CD4-positive, alpha-beta T cell treated with Interleukin-17A for 4 hours (primary cell): Measurements from ENCODE around the gene TMEM225B.
"Not testable (repeated sequence)": the region's sequence is repeated elsewhere in the genome, so short reads cannot be mapped to it uniquely, and the experiment has no call there.

Experiments
- DNase-seq: peaks from one replicate; pipeline ENCODE4 v3.0.0-alpha.2; 2020; ENCODE audit warnings: mixed read lengths

The TMEM225B gene

DNA sequence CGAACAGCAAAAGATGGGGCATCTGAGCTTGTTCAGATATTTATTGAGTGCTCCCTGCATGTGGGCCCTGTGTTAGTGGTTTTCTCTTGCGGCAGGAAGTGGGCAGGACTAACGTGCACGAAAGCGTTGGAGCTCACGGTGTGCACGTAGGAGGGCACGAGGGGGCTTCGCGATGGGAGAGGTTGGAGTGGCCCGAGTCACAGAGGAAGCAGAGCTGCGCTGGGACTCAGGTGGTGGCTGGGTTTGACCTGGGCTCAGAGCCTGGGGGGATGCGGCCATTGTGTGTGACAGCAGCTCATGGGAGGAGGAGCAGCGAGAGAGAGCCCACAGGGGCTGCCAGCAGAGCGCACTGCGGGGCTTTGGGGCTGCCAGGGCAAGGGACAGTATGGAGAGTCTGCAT is 26.4 kb downstream of the TMEM225B start:
- peak; percentile 74 for DNase-seq

DNA sequence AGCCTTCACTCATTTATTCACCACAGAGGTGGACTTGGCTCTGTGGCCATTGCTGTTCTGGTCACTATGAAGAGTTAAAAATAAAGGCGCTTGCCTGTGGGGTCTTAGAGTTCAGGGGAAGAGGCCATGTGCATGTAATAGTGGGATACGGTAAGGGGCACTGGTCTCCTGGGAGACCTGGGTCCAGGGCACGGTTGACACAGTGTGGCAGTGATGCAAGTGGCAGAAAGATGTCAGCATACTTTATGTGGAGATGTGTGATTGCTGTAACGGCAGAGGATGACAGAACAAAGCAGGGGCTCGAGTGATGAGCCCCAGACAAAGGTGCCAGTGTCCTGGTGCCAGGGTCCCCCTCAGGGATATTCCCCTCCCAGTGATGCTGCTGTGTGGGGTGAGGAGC is 27.3 kb downstream of the TMEM225B start:
- DNase-seq = no peak

DNA sequence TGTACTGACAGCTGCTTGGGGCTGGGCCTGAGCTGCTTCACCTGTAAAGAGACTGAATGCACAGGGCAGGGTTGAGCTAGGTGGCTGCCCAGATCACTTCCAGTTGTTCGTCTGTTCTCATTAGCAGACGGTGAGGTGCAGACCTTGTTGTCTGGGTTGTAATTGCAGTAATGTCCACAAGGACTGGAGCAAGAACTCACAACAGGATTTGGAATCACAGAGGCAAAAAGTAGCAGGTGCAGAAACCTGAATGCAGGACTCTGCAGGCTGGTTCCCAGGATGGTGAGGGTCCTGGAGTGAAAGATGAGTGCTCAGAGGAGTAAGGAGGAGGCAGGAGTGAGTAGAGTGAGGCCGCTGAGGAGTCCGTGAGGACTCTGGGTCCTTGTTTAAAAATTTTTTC is 27.9 kb downstream of the TMEM225B start:
- DNase-seq = no peak

DNA sequence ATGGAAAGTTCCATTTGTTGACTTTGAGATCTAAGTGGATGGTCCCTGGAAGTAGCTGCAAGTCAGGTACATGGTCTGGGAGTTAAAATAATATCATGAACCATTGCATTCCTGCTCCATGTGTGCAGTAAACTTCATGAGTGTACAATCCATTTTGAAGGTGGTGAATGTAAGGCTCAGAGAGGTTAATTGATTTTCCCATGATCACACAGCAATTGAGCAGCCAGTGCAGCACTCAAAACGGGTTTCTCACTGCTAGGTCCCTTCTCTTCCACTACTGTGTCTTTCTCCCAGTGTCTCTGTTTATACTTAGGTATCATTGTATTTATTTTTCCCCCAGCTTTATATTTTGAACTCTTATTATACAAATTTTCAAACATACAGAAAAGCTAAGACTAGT is 28.6 kb downstream of the TMEM225B start:
- DNase-seq = no peak

DNA sequence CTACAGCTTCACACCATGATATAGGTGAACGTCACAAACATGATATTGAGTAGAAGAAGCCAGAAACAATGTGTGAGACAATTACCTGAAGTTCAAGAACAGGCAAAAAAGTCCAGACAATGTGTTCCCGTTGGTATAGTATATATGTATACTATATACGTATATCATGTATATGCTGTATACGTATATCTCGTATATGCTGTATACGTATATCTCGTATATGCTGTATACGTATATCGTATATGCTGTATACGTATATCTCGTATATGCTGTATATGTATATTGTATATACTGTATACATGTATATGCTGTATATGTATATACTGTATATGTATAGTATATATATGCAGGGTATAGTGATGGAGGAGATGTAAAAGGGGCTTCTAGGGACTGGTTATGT is 29.4 kb downstream of the TMEM225B start:
- no peak for DNase-seq

DNA sequence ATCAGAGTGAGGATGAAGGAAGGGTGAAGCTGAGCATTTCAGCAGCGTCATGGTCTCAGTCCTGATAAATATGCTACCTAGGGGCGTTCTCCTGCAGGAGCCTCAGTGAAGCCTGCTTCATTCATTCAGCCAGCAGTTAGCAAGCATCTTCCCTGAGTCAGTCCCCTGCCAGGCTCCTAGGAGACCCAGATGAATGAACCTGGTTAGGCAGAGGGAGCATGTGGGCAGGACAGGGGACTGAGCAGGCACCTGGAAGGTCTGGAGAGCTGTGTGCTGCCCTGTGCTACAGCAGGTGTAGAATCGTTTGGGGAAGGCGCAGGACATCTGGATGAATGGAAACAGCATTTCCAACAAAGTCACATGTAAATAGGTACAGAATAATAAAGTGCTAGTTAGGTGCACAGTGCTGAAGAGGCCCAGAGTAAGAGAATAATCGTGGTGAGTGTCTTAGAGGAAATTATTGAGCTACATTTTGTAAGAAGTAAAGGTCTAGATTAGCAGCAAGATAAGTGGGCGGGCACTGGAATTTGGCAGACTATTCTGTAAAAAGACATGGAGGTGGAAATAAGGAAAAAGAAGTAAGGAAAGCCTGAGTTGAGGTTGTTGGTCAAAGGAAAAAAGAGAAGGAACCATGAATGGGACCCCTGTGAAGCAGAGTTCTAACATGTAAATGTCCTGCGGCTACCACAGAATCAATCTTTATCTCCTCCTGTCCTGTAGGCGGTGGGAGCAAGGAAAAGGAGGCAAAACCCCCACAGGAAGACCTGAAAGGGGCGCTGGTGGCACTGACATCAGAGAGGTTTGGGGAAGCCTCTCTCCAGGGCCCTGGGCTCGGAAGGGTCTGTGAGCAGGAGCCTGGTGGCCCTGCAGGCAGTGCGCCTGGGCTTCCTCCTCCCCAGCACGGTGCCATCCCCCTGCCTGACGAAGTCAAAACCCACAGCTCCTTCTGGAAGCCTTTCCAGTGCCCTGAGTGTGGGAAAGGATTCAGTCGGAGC is 30.7 kb downstream of the TMEM225B start:
- DNase-seq = no peak

DNA sequence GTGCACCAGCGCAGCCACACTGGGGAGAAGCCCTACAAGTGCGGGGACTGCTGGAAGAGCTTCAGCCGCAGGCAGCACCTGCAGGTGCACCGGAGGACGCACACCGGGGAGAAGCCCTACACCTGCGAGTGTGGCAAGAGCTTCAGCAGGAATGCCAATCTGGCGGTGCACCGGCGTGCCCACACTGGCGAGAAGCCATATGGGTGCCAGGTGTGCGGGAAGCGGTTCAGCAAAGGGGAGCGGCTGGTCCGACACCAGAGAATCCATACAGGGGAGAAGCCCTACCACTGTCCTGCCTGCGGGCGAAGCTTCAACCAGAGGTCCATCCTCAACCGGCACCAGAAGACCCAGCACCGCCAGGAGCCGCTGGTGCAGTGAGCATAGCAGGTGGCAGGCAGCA is 31.6 kb downstream of the TMEM225B start:
- DNase-seq = no peak

DNA sequence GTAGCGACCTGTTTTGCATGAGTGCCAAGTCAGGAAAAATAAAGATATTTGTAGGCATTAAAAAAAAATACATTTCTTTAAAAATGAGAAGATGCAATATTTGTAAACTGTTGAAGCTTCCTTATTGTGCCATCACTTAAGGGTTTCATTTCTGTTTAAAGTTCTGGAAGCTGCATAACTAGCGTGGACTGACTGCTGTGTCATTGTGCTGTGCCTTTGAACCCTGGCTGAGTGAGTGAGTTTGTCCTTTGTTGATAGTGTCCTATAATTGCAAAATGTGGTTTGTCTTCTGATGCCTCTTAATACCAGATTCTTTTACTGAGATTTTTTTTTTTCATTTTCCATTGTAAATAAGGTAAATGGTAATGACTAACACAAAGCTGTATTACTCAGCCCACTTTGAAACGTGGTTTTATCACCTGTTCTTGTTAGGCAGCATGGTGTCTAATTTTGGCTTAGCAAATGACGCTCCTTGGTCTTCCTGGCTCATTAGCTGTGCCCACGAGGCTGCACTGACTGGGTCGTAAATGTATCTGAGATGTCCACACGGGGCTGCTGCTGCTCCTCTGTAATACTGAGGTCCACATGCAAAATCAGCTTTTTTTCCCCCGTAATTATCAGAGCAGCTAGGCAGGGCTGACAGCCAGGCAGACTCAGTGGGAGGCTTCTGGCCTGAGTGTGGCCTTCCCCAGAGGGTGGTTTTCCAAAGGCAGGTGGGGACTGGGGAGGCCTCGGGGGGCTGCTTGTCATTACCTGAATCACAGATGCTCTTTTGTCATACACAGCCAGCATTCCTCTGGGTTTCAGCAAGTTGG is 33.4 kb downstream of the TMEM225B start:
- DNase-seq = no peak

DNA sequence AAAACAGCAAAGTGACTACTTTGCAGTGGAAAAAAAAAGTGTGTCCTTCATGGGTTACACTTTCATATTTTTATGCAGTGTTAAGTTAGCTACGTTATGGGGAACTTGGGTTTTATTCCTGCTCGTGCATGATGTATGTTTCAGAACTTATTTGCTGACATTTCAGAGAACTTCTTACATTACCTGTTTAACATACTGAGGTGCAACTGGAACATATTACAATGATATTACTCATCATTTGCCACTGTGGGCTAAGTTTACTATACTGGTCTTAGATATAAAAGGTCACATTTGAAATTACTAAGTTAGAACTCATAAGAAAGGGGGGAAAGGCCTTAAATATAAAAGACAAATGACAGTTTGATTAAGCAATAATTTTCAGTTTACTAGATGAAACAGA is 39.3 kb downstream of the TMEM225B start:
- DNase-seq = not testable (repeated sequence)

DNA sequence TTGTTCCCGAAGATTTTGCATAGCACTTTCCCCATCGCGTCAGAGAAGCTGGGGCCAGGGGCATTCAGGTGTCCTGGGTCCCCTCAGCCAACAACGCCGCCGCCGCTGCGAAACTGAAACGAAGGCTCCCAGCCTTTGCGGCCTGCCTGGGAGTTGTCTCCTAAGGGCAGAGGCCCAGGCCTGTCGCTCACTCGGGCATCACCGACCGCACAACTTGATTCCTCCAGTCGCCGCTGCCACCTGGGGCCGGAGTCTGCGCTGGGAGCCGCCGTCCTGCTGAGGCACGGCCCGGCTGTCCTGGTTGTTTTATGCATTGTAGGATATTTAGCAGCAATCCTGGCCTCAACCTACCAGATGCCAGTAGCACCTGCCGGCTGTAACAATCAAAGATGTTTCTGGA is 40.7 kb downstream of the TMEM225B start:
- no peak for DNase-seq

DNA sequence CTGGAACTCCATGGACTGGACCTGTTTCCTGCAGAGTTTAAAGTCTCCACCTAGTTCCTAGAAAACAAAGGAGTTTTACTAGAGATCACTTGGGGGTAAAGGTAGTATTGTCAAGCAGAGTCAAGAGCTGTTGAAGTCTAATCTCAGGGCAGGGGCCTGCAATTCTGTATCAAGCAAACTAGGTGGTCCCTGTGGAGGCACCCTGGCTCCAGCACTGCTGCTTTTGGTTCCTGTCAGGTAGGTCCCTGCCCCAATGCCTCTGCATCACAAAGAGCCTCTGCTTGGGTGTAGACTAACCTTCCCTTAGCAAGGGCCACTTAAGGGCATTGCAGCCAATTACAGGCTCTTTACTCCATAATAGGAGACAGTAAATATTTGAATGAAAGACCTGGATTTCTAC is 41.2 kb downstream of the TMEM225B start:
- DNase-seq = no peak

DNA sequence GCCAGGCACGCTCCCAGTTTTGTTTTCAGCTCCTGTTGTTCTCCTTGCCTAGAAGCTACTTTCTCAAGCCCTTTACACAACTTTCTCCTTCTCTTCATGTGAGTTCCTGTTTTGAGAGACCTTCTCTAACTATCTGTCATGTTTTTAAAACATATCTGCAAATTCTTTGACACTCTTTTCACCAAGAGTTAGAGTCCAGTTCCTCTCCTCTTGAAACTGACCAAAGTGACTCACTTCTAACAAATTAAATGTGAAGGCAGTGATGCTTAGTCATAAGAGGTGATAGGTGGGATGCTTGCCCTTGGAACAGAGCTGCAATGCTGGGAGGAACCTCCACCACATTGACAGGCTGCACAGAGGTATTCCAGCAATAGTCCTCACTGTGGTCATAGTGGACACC is 44.0 kb downstream of the TMEM225B start:
- DNase-seq = no peak

DNA sequence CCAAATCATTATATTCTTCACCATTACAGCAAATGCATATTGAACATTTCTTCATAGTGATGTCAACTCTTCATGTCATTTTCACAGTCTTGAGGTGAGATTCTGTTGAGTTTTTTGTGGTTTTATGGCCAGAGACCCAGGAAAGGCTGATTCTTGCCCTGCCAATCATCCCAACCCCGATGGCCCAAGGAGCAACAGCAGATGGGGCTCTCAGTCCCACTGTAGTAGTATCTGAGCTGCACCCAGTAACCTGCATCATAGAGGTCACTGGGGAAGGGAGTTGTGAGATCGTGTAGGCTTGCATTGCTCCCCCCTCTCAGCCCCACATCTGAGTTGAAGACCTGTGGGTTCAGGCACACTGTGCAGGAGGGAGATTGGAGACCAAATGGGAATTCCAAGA is 45.4 kb downstream of the TMEM225B start:
- no peak for DNase-seq

DNA sequence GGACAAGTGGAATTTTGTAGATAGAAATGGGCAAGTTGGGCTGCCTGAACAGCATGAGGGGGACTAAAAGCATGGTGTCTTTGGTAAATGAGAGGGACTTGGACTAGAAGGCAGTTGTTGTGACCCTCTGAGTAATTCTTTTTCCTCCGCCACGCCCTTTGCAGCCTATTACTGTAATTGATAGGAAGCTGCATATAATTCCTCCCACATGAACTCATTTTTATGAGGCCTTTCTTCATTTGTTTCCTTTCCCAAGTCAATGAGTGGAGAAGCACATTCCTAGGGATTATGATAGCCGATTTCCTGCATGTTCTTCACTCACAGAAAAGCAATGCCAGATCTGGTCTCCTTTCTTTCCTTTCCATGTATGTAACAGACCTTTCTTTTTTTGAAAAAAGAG is 46.4 kb downstream of the TMEM225B start:
- no peak for DNase-seq

DNA sequence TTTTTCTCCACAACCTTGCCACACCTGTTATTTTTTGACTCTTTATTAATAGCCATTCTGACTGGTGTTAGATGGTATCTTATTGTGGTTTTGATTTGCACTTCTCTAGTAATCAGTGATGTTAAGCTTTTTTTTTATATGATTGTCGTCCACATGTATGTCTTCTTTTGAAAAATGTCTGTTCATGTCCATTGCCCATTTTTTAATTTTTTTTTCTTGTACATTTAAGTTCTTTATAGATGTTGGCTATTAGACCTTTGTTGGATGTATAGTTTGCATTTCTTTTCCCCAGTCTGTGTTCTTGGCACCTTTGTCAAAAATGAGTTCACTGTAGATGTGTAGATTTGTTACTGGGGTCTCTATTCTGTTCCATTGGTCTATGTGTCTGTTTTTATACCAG is 47.5 kb downstream of the TMEM225B start:
- no peak for DNase-seq

DNA sequence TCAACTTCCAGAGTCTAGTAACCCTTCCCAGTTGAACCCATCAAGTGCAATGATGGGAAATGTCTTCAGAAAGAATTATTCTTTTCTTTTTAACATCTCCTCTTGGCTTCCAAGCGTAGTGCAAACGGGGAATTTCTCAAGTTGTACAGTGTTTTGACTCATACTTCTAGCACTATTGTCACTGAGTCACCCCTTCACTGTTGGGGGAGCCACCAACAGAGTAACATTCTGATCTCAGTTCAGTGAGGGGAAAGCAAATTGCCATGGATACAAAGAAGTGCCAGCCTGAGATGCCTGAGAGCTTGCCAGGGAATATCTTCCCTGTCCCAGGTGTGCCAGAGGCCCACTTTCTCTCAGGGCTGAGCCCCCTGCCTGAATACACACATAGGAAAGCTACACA is 50.8 kb downstream of the TMEM225B start:
- DNase-seq = no peak

DNA sequence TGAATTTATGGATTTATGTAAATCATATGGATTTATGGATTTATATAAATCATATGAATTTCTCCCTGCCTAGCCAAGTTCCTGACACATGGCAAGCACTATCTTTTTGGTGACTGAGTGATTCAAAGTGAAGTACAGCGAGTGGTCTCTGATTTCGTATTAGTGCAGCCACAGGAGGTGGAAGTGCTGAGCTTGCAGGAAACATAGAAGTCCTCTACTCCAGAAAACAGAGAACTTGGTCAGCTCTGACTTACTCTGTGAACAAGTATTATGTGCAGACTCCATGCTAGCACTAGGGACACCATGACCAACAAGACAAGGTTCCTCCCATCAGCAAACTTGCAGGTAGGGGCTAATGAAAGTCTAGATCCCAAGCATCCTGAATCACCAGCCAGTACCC is 53.2 kb downstream of the TMEM225B start:
- no peak for DNase-seq

DNA sequence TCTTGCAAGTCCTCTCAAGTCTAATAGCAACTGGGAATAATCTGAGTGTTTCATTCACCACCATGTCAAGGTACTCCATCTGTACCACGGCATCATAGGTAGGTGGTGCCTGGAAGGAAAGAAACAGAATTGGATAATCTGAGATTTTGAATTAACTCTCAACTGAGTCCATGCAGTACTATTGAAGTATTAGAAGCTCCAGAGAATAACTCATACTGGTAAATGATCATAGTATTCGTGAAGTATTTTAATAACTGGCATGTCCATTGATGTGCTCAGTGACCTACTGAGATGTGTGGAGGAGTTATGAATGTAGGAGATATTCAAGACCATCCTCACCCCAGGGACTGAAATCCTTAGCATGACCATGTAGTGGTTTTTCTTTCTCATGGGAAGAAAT is 54.6 kb downstream of the TMEM225B start:
- no peak for DNase-seq

DNA sequence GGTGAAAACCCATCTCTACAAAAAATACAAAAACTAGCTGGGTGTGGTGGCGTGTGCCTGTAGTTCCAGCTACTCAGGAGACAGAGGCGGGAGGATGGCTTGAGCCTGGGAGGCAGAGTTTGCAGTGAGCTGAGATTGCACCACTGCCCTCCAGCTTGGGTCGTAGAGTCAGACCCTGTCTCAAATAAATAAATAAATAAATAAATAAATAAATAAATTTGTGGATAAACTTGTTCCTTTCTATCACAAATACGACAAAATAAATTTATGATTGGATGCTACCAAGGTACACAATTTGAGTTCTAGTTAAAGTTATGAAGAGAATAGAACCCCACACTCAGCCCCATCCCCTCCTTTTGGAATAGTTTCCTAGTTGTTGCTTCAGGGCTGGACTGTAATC is 55.2 kb downstream of the TMEM225B start:
- not testable (repeated sequence) for DNase-seq

DNA sequence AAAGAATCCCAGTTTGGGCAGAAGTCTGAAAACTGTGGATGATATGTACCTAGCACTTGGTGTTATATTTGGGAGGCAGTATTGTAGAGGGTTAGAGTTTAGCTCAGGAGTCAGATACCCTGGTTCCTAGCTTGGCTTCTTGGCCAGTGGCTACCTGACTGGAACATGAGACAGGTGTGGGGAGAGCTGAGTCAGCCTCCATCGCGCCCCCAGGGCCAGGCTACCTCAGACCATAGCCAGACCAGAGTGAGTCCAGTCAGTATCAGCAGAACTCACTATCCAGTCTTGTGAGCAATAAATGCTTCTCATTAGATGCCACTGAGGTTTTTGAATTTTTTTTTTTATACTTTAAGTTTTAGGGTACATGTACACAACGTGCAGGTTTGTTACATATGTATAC is 55.7 kb downstream of the TMEM225B start:
- DNase-seq = no peak

DNA sequence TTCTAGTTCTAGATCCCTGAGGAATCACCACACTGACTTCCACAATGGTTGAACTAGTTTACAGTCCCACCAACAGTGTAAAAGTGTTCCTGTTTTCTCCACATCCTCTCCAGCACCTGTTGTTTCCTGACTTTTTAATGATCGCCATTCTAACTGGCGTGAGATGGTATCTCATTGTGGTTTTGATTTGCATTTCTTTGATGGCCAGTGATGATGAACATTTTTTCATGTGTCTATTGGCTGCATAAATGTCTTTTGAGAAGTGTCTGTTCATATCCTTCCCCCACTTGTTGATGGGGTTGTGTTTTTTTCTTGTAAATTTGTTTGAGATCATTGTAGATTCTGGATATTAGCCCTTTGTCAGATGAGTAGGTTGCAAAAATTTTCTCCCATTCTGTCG is 56.6 kb downstream of the TMEM225B start:
- not testable (repeated sequence) for DNase-seq

DNA sequence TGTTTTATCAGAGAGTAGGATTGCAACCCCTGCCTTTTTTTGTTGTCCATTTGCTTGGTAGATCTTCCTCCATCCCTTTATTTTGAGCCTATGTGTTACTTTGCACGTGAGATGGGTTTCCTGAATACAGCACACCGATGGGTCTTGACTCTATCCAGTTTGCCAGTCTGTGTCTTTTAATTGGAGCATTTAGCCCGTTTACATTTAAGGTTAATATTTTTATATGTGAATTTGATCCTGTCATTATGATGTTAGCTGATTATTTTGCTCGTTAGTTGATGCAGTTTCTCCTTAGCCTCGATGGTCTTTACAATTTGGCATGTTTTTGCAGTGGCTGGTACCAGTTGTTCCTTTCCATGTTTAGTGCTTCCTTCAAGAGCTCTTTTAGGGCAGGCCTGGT is 59.8 kb downstream of the TMEM225B start:
- not testable (repeated sequence) for DNase-seq
